GM06990 (cell line): ENCODE measurements around the gene ABCA10.
A peak's percentile ranks its signal among the peaks of the same experiment; 100 is the strongest.

Source experiments
- DNase-seq: peaks from one replicate; pipeline ENCODE4 v3.0.0-alpha.2; 2011; ENCODE audit not compliant: insufficient read length; ENCODE audit errors: extremely low read depth
- H3K27me3 ChIP-seq: replicated peaks from 2 replicates; pipeline ENCODE4 v1.6.0; 2011; ENCODE audit warnings: low read length; ENCODE audit not compliant: control insufficient read depth, insufficient read depth
- H3K36me3 ChIP-seq: 2 replicates; pipeline ENCODE4 v1.5.1; 2011; ENCODE audit warnings: low read length; ENCODE audit not compliant: control insufficient read depth, insufficient read depth
- H3K4me3 ChIP-seq: replicated peaks from 2 replicates; pipeline ENCODE4 v1.5.1; 2011; ENCODE audit warnings: low read depth, mild to moderate bottlenecking, control low read depth, low read length
- TF ChIP-seq, protein P1 (sequence below): IDR thresholded peaks from 2 replicates; pipeline ENCODE4 v1.5.1; 2011; ENCODE audit warnings: low read length, control low read depth, mild to moderate bottlenecking, inconsistent platforms; ENCODE audit not compliant: insufficient read depth, poor library complexity, severe bottlenecking

ABCA10 gene

DNA sequence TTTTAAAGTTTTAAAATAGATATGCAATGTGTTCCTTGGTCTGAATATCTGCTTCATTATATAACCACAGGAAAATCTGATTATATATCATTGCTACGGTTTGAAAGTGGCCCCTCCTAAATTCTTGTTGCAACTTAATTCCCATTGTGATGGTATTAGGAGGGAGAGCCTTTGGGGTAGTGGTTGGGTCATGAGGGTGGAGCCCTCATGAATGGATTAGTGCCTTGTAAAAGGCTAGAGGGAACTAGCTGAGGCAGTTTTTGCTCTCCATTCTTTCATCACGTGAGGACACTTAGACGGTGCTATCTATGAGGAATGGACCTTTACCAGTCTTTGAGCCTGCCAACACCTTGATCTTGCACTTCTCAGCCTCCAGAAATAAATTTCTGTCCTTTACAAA lies 94.5 kb downstream of the ABCA10 start:
- no peak overlapping the region for H3K4me3 ChIP-seq
- TF ChIP-seq, protein P1, sequence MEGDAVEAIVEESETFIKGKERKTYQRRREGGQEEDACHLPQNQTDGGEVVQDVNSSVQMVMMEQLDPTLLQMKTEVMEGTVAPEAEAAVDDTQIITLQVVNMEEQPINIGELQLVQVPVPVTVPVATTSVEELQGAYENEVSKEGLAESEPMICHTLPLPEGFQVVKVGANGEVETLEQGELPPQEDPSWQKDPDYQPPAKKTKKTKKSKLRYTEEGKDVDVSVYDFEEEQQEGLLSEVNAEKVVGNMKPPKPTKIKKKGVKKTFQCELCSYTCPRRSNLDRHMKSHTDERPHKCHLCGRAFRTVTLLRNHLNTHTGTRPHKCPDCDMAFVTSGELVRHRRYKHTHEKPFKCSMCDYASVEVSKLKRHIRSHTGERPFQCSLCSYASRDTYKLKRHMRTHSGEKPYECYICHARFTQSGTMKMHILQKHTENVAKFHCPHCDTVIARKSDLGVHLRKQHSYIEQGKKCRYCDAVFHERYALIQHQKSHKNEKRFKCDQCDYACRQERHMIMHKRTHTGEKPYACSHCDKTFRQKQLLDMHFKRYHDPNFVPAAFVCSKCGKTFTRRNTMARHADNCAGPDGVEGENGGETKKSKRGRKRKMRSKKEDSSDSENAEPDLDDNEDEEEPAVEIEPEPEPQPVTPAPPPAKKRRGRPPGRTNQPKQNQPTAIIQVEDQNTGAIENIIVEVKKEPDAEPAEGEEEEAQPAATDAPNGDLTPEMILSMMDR = no peak
- H3K36me3 ChIP-seq = no peaks in the 10 kb centered on the region
- DNase-seq = no peak
- no peaks in the 10 kb centered on the region for H3K27me3 ChIP-seq

DNA sequence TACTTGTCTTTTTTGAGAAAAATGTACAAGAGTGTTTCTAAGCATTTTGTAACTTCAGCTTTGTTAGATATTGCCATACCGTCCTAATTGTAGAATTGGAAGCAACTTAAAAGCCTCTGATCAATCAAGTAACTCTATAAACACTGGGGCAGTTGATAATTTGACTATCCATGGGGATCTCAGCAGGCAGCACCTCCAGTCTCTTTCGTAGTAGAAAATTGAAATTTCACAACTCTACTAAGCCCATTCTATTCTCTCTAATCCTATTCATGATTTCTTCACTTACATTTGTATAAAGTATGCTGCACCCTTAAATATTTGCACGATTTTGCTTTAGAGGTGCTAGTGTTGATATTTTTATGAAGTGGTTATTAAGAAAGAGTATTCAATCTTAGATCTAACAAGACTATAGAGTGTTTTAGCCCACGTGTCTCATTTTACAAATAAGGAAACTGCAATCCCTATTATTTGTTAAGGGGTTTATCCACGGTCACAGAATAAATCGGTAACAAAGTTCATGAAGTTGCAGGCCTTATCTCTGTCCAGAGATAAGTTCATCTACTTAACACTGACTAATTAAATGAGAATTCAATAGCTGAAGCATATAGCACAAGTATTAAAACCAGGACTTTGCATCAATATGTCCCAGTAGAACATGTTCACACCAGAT lies 97.9 kb downstream of the ABCA10 start:
- Histone ChIP-seq H3K4me3 (no peak overlapping the region), H3K36me3 (no peaks in the 10 kb centered on the region), H3K27me3 (no peaks in the 10 kb centered on the region)
- DNase-seq = no peak
- TF ChIP-seq, protein P1 = no peak

DNA sequence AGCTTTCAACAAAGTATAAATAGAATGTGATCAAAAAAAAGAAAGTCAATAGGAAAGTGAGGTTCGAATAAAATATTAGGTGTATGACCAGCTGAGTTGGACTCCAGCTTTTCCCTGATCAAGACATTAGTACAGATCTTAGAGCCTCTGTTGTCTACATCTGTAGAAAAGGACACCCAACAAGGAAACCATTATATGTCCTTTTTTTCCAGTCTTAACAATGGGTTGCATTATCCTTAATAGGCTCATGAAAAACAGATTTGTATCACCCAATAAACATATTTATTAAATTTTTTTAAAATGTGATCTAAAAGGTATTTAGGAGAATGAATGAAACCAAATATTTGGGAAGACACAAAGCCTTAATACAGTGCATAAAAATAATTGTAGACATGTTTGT lies 105.0 kb downstream of the ABCA10 start:
- Histone ChIP-seq H3K27me3 (no peaks in the 10 kb centered on the region), H3K4me3 (no peak overlapping the region), H3K36me3 (no peaks in the 10 kb centered on the region)
- DNase-seq = no peak
- TF ChIP-seq, protein P1 = no peak

DNA sequence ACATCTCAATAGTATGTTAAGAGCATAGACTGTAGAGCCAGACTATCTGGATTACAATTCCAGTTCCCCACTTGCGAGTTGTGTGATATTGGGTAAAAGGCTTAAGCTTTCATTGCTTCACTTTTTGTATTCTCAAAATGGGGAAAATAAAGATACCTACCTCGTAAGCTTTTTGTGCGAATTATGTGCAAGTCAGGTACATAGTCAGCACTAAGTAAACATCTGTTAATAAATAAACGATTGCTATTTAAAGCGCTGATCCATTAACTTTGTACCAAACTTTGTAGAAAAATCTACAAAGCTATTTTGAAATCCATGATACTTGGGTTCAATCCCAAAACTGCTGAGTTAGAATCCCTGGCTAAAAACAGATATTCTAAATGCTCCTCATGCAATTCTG lies 106.6 kb downstream of the ABCA10 start:
- Histone ChIP-seq H3K36me3 (no peaks in the 10 kb centered on the region), H3K27me3 (no peaks in the 10 kb centered on the region), H3K4me3 (no peak overlapping the region)
- DNase-seq = no peak
- TF ChIP-seq, protein P1 = no peak

DNA sequence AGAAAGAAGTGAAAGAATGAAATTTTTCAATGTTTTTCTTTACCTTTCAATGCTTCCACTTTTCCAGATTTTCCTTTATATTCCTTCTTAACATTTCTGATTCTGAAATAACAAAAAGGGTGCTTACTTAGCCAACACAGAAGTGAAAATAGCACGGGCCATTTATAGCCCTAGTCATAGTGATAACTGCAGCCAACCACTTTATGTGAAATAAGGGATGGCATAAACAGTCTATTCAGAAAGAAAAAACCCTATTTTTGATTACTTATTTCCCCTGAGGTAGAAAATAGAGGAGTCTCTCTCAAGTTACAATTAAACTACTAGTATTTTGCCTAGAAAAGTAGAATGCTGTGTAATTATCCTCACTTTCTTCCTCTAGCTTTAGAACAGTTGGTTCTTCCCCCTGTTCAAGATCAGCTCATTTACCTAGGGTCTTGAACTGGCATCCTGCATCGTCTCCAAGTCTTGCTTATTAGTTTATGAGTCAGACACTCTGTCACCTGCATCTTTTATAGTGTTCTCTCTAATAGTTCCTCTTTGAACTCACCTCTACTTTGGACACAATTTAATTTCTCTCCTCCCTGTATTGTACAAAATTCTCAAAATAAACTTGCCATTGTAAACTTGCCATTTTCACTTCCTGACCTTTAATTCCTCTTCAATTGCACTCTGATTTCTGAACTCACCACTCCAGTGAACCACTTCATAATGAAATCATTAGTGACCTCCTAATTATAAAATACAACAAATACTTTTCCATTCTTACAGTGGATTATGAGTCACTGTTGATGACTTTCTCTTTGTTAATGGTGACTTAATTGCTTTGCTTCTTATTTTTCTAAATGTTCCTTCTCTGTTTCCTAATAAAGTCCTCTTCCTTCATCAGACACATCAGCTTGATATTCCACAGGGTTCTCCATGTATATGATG lies 110.5 kb downstream of the ABCA10 start:
- Histone ChIP-seq H3K4me3 (peak overlapping the region; percentile 54), H3K27me3 (no peaks in the 10 kb centered on the region), H3K36me3 (no peaks in the 10 kb centered on the region)
- TF ChIP-seq, protein P1 = no peak
- peak; percentile 43 for DNase-seq
